ENCODE data around the gene EPS8L2.
"Not testable (repeated sequence)": the region's sequence is repeated elsewhere in the genome, so short reads cannot be mapped to it uniquely, and the experiment has no call there.

Gene EPS8L2

DNA sequence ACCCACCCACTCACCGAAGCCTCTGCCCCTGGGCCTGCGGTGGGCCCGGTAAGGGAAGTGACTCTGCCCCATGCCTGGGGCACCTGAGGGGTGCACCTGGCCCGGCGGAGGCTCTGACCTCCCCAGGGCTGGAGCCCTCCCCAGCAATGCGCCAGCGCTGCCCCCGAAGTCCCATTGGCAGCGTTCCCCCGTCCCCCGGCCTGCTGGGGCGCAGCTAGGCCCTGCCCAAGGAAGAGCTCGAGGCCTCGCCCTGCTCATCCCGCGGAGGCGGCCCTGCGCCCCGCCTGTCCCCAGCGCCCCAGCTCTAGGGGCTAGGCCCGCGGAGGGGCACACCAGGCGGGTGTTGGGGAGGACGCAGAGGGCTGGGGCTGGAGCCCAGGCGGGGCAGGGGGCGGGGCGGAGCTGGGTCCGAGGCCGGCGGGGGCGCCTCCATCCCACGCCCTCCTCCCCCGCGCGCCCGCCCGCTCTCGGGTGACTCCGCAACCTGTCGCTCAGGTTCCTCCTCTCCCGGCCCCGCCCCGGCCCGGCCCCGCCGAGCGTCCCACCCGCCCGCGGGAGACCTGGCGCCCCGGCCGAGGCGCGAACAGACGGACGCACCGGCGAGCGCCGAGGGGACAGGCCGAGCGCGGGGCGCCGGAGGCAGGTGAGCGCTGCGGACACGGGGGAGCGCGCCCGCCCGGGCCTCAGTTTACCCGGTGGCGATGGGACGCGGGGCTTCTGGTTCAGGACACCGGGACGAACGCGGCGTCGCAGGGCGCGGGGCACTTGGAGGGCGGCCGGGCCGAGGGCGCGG lies at the start of gene EPS8L2:
Gene EPS8L2 (plus strand): TSS at position 586 of the 793 bp plus-strand sequence. CDS start 3,177 bp downstream, outside the sequence.
- DNase-seq: no peak

DNA sequence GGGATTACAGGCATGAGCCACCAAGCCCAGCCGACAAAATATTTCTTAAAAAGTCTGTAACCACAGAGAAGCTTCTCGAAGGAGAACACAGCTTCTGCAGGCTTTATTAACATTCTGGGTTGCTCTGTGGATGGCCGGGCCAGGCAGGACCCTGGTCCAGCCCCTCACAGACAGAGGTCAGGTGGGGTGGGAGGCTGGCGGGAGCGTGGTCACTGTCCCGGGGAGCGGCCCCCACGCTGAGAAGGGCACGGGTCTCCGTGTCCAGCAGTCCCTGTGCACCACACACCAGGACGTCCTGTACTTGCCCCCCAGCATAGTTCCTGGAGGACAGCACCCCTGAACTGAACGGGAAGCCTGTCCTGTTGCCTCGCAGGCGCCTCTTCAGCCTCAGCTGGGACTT lies 49.6 kb upstream of the EPS8L2 start:
- no peak for DNase-seq

- DNase-seq: no peak
Observed at GRCh38 chr11:656866-657265, 49.2 kb upstream of the EPS8L2 start.

GRCh38 chr11:657691-658126 lies 48.3 kb upstream of the EPS8L2 start:
- DNase-seq: no peak

DNA sequence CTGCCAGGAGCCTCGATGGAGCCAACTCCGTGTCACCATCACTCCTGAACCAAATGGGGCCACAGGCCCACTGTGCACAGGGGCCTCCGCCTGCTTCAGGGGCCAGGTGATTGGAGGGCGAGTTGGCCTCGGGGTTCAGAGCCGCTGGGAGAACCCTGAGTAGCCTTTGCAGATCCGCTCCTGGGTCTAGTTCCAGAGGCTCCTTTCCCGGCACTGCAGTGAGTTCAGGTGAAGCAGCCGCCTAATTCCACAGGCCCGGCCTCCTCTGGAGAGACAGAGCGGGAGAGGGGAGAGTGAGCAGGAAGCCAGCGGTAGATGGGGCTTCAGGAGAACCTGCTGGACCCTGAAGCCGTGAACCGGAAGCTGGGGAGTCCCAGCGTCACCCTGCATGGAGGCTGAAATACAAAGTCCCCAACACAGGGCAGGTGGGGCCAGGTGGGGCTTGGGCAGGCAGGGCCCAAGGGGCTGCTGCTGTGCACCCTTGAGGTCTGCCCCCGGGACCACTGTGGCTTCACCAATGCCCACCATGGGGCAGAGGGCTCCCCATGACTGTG lies 46.4 kb upstream of the EPS8L2 start:
- no peak for DNase-seq

DNA sequence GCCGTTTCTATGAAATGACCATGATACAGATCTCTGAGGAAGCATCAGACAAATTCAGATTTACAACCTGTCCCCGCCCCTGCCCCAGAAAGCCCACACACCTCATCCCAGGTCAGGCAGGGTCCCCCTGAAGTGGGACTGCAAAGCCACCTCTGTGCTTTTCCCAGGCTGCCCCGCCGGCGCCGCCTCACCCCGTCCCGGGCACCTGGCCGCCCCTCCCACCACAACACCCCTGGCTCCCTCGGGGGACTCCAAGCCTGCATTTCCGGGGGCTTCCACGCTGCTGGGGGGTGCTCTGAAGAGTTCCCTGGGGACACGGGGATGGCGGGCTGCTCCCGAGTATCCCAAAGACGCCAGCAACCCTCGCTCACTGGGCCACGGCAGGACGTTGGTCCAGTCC lies 45.8 kb upstream of the EPS8L2 start:
- DNase-seq: no peak

GRCh38 chr11:660681-661444 lies 45.2 kb upstream of the EPS8L2 start:
- no peak for DNase-seq

DNA sequence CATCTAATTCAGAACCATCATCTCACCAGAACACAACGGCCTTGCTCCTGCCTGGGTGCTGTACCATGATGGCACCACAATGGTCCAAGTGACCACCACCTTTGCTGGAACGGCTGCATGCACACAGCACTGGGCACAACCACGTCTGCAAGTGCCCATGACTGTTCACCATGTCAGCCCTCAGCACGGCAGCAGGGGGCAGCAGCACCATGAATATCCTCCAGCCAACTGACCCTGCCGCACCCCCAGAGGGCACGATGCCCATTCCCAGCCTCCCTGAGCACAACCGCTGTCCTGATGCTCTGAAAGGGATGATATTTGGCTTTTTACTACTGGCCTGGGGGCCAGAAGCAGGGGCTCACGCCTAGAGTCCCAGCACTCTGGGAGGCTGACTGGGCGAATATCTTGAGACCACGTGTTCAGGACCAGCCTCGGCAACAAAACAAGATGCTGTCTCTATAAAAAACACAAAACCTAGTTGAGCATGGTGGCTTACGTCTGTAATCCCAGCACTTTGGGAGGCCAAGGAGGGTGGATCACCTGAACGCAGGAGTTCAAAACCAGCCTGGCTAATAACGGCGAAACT lies 43.2 kb upstream of the EPS8L2 start:
- DNase-seq: peak; percentile 73

GRCh38 chr11:665062-665703 lies 40.8 kb upstream of the EPS8L2 start:
- no peak for DNase-seq

GRCh38 chr11:665704-666281 lies 40.2 kb upstream of the EPS8L2 start:
- DNase-seq: no peak

GRCh38 chr11:673866-674265 lies 32.2 kb upstream of the EPS8L2 start:
- DNase-seq: no peak

DNA sequence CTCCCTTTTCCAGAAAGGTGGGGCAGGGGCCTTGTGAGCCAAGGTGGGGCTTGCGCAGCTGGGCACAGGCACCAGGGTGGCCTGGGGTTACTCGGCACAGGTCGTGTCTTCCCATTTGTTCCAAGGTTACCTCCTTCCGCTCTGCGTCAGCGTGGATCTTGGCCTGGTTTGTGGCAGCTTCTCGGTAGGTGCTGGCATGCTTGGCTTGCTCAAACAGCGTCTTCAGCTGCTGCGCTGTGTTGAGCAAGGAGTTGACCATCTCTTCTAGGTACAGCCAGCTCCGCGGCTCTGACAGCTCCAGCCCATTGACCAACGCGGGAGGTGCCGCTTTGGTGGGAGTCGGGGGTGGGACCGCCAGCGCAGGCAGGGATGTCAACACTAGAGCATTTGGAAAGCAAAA lies 31.6 kb upstream of the EPS8L2 start:
- DNase-seq: no peak

DNA sequence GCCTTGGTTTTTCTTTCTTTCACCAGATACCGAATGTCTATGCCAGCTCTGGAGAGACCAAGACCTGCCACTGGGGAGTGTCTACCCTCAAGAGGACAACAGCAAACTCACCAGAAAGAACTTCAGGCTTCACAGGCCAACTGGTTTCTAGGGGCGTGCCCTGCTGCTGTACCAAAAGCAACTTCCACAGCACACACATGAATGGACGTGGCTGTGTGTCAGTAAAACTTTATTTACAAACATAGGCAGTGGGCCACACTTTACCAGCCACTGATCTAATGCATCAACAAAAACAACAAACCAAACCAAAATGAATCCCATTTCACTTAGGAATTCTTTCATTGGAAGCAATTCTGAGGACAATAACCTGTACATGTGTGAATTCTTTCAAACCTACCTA lies 27.7 kb upstream of the EPS8L2 start:
- DNase-seq: no peak

GRCh38 chr11:679271-680207 lies 26.5 kb upstream of the EPS8L2 start:
- no peak for DNase-seq

GRCh38 chr11:680476-680875 lies 25.6 kb upstream of the EPS8L2 start:
- no peak for DNase-seq

DNA sequence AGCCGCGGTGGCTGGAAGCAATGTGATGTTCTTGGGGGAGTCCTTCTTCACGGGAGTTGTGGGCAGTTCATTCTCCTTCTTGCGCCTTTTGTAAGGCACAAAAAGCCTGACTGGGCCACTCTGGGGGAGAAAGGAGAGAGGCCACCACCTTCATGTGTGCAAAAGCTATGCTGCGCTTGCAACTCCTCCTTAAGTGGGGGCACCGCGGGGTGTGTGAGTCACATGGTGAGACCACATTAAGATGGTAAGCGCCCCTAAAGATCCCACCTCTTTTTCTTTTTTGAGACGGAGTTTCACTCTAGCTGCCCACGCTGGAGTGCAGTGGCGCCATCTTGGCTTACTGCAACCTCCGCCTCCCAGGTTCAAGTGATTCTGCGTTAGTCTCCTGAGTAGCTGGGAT lies 25.1 kb upstream of the EPS8L2 start:
- DNase-seq: no peak

DNA sequence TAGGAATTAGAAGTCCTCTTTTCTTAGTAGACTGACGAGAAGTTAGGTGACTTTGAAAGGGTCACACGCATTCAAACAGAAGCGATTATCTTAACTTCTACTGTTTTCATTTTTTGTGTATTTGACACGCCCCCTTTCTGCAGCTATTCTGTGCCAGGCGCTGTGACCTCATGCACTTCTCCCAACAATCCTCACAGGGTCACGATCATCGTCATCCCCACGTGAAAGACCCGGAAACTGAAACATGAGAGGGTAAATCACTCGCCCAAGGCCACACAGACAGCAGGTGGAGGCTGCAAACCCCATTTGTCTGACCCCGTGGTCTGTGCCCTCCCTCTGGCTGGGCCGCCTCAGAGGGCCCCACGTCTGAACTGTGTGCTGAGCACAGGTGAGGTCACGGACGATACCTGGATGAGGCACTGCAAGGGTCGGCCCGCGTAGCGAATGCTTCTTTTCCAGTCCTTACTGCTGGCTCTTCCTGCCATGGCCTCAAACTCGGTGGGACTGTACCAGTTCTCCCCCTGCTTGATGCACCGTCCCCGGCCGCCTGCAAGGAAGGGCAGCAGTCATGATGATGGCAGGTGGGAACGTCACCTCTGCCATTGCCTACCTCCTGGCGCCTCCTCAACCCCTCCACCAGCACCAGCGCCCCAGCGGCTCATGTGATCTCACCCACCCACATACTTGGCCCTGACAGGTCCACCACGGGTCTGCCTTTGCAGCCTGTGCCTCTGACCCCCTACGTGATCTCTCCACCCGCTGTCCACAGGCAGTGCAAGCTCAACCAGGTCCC lies 19.4 kb upstream of the EPS8L2 start:
- no peak for DNase-seq

- no peak for DNase-seq
Observed at GRCh38 chr11:687751-688150, 18.3 kb upstream of the EPS8L2 start.

- no peak for DNase-seq
Observed at GRCh38 chr11:688681-689080, 17.4 kb upstream of the EPS8L2 start.

DNA sequence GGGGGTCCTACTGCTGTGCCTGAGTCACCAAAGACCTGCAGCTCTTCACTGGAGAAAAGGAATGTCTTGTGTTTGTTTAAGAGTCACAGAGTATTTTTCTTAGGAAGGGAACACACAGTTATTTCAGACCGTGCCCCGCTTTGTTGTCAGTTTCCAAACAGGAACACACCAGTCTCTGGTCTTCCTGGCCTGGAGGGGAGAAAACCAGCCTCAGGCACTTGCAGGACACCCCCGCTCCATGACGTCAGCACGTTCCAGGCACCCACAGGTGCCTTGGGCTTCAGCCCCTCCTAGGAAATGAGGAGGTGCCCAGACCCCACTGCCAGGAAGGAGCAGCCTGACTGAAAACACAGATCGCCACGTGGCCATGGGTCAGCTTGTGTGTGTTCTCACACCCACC lies 16.4 kb upstream of the EPS8L2 start:
- no peak for DNase-seq

GRCh38 chr11:690244-690643 lies 15.8 kb upstream of the EPS8L2 start:
- DNase-seq: not testable (repeated sequence)

Data from activated effector memory CD4-positive, alpha-beta T cell treated with anti-CD3 and anti-CD28 coated beads, Interleukin-2, amount 50 U/mL, for 16 hours (primary cell).